Cerebellar cortex (tissue), 1 donor: ENCODE results near the gene MIAT.
"Not testable (repeated sequence)": the region's sequence is repeated elsewhere in the genome, so short reads cannot be mapped to it uniquely, and the experiment has no call there.

Experiments
- DNase-seq: peaks from one replicate; pipeline ENCODE4 v3.0.0-alpha.2; 2015; ENCODE audit warnings: low spot score

MIAT gene

DNA sequence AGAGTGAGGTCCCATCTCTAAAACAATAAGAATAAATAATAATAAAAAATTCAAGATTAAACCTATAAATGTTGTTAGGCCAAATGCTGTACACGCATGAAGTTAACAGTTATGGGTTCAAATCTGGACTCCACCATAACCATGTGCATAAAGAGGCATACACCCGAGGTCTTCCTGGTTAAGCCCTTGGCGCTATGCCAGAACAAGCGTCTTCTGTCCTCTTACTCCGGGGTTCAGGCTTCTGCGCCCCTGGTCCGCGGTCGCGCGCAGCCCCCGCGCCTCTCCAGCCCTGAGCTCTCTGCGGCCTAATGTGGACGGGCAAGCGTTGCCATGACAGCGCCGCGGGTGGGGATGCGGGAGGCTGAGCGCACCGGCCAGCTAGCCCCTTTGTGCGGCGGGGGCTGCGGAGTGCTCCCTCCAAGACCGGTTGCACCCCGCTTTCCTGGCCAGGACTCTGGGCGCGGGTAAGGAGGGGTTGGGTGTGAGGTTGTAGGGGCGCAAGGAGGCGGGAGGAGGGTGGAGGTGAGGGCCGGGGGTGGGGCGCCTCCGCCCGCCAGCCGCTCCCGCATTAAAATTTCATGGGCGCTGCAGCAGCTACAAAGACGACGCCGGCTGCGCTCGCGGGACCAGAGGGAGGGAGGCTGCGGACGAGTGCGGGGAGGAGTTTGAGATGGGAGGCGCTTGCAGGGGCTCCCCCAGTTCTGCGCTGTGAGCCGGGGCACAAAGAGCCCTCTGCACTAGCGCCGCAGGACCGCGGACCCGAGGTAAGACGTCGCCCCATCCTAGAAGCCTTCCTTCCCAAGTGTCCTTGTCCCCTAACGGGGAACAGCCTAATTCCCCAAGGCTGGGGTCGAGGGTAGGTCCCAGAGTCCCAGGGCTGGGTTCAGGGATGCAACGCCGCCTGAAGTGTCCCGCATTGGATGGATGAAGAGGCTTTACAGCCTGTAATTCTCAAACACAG is at the start of gene MIAT:
TSS of gene MIAT (plus strand) at position 698 of the 961 bp plus-strand sequence.
- DNase-seq: peak; percentile 11

GRCh38 chr22:26608129-26608528 is 49.3 kb upstream of the MIAT start:
- DNase-seq: no peak

GRCh38 chr22:26609287-26609686 is 48.1 kb upstream of the MIAT start:
- DNase-seq: no peak

- DNase-seq: no peak
These were observed 47.1 kb upstream of the MIAT start for GRCh38 chr22:26610072-26610958.

DNA sequence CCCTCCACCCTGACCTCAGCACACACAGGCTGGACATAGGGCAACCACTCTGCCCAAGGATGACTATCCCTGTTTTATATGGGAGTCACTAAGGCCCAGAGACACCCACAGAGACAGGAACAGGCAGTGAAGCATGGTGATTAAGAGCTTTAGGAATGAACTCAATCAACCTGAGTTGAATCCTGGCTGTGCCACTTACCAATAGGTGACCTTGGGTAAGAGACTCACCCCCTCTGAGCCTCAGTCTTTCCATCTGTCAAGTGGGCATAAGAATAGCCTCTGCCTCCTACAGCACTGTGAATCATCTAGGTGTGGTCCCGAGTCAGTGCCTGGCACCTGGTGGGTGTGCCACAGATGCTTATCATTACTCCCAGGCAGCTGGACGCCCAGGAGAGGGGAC is 46.4 kb upstream of the MIAT start:
- DNase-seq: no peak

DNA sequence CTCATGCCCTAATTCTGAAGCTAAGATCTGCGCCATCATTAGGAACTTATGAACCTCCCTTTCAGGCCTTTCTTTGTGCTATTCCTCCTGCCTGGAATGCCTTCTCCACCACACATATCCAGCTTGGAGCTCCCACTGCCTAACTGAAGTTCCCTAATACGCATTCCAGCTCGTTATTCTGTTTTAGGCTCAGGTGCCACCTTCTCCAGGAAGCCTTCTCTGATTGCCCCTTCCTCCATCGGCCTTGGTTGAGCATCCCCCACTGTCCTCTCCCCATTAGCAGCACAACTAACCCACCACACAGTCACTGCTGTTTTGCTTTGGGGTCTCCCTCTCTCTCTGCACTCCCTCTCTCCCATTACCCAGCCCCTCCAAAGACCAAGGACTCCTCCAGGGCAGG is 44.7 kb upstream of the MIAT start:
- no peak for DNase-seq

GRCh38 chr22:26613753-26614152 is 43.6 kb upstream of the MIAT start:
- DNase-seq: not testable (repeated sequence)

GRCh38 chr22:26614322-26614721 is 43.1 kb upstream of the MIAT start:
- no peak for DNase-seq

- no peak for DNase-seq
These were observed 42.2 kb upstream of the MIAT start for GRCh38 chr22:26615149-26615548.

- DNase-seq: no peak
These were observed 41.5 kb upstream of the MIAT start for GRCh38 chr22:26615830-26616435.

- no peak for DNase-seq
These were observed 40.7 kb upstream of the MIAT start for GRCh38 chr22:26616650-26617049.

GRCh38 chr22:26617271-26618199 is 39.9 kb upstream of the MIAT start, which contains the start of gene CRYBB1:
Gene CRYBB1 (minus strand): TSS chr22:26618027. CDS start chr22:26616319, 1,708 bp downstream.
- no peak for DNase-seq

GRCh38 chr22:26618455-26618854 is 38.9 kb upstream of the MIAT start:
- no peak for DNase-seq

- DNase-seq: no peak
These were observed 37.9 kb upstream of the MIAT start for GRCh38 chr22:26619510-26619909.

GRCh38 chr22:26620197-26620596 is 37.2 kb upstream of the MIAT start:
- DNase-seq: no peak

GRCh38 chr22:26621663-26622062 is 35.7 kb upstream of the MIAT start, which contains the start of gene CRYBA4:
Gene CRYBA4 (plus strand): TSS chr22:26621963. CDS start chr22:26622597, 634 bp downstream.
- DNase-seq: no peak

- DNase-seq: no peak
These were observed 33.4 kb upstream of the MIAT start for GRCh38 chr22:26623984-26624383.

DNA sequence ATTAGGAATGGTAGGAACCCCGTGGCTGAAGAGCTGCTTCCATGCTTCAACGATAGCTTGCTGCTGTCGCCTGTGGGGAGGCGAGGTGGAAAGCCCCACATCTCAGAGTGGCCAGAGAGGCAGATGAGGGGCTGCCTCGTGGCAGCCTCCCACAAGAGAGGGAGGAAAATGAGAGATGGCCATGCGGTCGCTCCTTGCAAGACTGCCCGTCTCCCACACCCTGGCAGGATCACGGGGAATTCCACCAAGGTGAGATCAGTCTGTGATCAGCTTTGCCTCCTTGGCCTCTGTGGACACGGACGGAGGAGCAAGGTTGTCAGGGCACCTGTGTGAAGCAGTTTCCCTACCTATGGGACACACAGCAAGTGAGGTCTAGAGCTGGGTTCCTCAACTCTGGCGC is 32.6 kb upstream of the MIAT start:
- no peak for DNase-seq

DNA sequence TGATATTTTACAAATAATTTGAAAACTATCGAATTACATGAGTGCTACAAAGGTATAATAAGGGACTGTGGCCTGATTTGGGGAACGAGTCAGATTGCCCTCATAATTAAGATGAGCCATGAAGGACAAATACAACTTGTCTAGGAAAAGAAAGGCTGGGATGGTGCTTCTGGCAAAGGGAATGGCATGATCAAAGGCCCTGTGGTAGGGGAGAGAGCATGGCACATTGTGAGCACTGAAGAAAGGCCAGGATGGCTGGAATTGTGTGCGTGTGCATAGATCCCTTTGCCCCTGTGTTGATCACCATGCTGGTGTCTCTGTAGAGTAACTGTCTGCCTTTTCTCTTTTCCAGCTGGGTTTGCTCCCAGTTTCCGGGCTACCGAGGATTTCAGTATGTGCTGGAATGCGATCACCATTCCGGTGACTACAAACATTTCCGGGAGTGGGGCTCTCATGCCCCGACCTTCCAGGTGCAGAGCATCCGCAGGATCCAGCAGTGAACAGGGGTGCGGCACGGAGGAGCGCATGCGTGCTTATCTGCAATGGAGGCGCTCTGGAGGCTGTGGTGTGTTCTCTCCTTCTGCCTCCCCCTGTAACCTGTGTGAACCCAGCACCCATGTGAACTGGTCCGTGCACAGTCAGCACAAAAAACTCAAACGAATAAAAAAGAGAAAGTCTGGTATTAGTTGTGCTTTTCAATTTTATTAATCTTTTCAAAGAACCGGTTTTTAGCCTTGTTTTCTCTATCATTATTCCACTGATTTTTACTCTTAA is 27.2 kb upstream of the MIAT start:
- DNase-seq: no peak

DNA sequence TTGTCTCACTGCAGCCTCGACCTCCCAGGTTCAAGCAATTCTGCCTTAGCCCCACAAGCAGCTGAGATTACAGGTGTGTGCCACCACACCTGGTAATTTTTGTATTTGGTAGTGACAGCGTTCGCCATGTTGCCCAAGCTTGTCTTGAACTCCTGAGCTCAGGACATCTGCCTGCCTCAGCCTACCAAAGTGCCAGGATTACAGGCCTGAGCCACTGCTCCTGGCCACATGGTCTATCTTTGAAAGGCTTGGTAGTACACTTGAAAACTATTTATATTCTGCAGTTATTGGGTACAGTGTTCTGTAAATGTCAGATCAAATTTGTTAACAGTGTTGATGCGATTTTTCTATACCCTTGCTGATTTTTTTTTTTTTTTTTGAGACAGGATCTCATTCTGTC is 26.1 kb upstream of the MIAT start:
- no peak for DNase-seq
